WERI-Rb-1 (cell line): ENCODE results near the gene WNK1.

Experiments used
- DNase-seq: peaks from one replicate; pipeline ENCODE4 v3.0.0-alpha.2; 2020
- H3K27ac ChIP-seq: fragments of 250-450 bp; sonication (Bioruptor Pico); 2 replicates; pipeline ENCODE4 v1.5.1; 2020; ENCODE audit warnings: mild to moderate bottlenecking, moderate library complexity
- H3K27me3 ChIP-seq: fragments of 250-450 bp; sonication (Bioruptor Pico); 2 replicates; pipeline ENCODE4 v1.5.1; 2021; ENCODE audit warnings: mild to moderate bottlenecking, low read depth, moderate library complexity; ENCODE audit not compliant: insufficient read depth, severe bottlenecking
- H3K36me3 ChIP-seq: fragments of 250-450 bp; sonication (Bioruptor Pico); 2 replicates; pipeline ENCODE4 v1.5.1; 2020; ENCODE audit warnings: mild to moderate bottlenecking, moderate library complexity
- H3K4me3 ChIP-seq: 2 replicates; pipeline ENCODE4 v1.5.1; 2011; ENCODE audit warnings: low read depth, mild to moderate bottlenecking, control low read depth, low read length
- H3K9me3 ChIP-seq: fragments of 250-450 bp; sonication (Bioruptor Pico); 2 replicates; pipeline ENCODE4 v1.5.1; 2021; ENCODE audit warnings: mild to moderate bottlenecking, moderate library complexity; ENCODE audit not compliant: severe bottlenecking
- CTCF ChIP-seq: IDR thresholded peaks from 2 replicates; pipeline ENCODE4 v1.5.1; 2011; ENCODE audit warnings: low read depth, mild to moderate bottlenecking, control low read depth, inconsistent platforms, low read length

Gene WNK1

GRCh38 chr12:946631-947030 lies 194.3 kb downstream of the WNK1 start:
- Histone ChIP-seq H3K27ac (no peak overlapping the region), H3K9me3 (no peaks in the 10 kb centered on the region), H3K36me3 (peaks cover 12% of the 10 kb centered on the region), H3K4me3 (no peak overlapping the region), H3K27me3 (no peaks in the 10 kb centered on the region)
- DNase-seq: no peak
- TF ChIP-seq CTCF: no peak

- H3K4me3 ChIP-seq: peak overlapping the region; percentile 74
- H3K27ac ChIP-seq: peak overlapping the region; percentile 93
These were observed 195.9 kb downstream of the WNK1 start for GRCh38 chr12:948238-948637.

GRCh38 chr12:949453-950191 lies 197.2 kb downstream of the WNK1 start, which contains the start of gene RAD52:
Gene RAD52, minus strand, starts transcription at chr12:949694. Its CDS starts 16,636 bp downstream, at chr12:933058.
- Histone ChIP-seq H3K4me3 (peak within 1 kb of the TSS; percentile 74), H3K27me3 (no peaks in the 10 kb centered on the region), H3K27ac (peak within 1 kb of the TSS; percentile 93), H3K36me3 (no peaks in the 10 kb centered on the region), H3K9me3 (no peaks in the 10 kb centered on the region)
- DNase-seq: peak; percentile 97
- peak; percentile 79 for TF ChIP-seq CTCF

More at GRCh38 chr12:948238-948637, 195.9 kb downstream of the WNK1 start:
- TF ChIP-seq CTCF: no peak
- H3K36me3 ChIP-seq: peaks cover 2% of the 10 kb centered on the region; the same call in 1 of the 2 replicates
- no peak for DNase-seq
- H3K27me3 ChIP-seq: no peaks in the 10 kb centered on the region
- H3K9me3 ChIP-seq: no peaks in the 10 kb centered on the region

- H3K4me3 ChIP-seq: no peak overlapping the region
- DNase-seq: no peak
- H3K27ac ChIP-seq: no peak overlapping the region
- no peaks in the 10 kb centered on the region for H3K36me3 ChIP-seq
- no peaks in the 10 kb centered on the region for H3K27me3 ChIP-seq
- H3K9me3 ChIP-seq: no peaks in the 10 kb centered on the region
- no peak for TF ChIP-seq CTCF
These were observed 198.8 kb downstream of the WNK1 start for GRCh38 chr12:951176-951575.

GRCh38 chr12:953776-954175 lies 201.4 kb downstream of the WNK1 start:
- peak overlapping the region; percentile 81 for H3K27ac ChIP-seq
- DNase-seq: no peak

More at GRCh38 chr12:953776-954175, 201.4 kb downstream of the WNK1 start:
- Histone ChIP-seq H3K4me3 (no peak overlapping the region), H3K27me3 (no peaks in the 10 kb centered on the region), H3K36me3 (no peaks in the 10 kb centered on the region), H3K9me3 (no peaks in the 10 kb centered on the region)
- no peak for TF ChIP-seq CTCF
